ENCODE measurements around the gene SH2D5.

SH2D5 gene

GRCh38 chr1:20685099-20685662 is 47.3 kb downstream of the SH2D5 start:
- Histone ChIP-seq H3K18ac (ENCODE audit: low read length) (no peak overlapping the region), H2BK5ac (ENCODE audit: low read depth, low read length, poor library complexity) (no peak overlapping the region), H2AFZ (ENCODE audit: insufficient read depth, low read length, poor library complexity) (no peak overlapping the region), H3K14ac (ENCODE audit: low read length) (no peak overlapping the region), H3K4me2 (ENCODE audit: low read length) (no peak overlapping the region), H3K4me3 (ENCODE audit: low read depth, low read length) (no peak overlapping the region), H3K27me3 (ENCODE audit: insufficient read depth, low read length) (no peaks in the 10 kb centered on the region), H2BK120ac (ENCODE audit: insufficient read depth, low read length, poor library complexity) (no peak overlapping the region), H4K91ac (ENCODE audit: low read depth, low read length) (no peak overlapping the region), H3K23ac (ENCODE audit: low read length) (no peak overlapping the region), H3K79me2 (ENCODE audit: control insufficient read depth, insufficient read depth, low read length, poor library complexity) (no peaks in the 10 kb centered on the region), H3K4ac (ENCODE audit: low read depth, low read length) (no peak overlapping the region), H3K27ac (ENCODE audit: low read depth, low read length) (no peak overlapping the region), H4K8ac (ENCODE audit: low read depth, low read length) (no peak overlapping the region), H4K12ac (ENCODE audit: low read depth, low read length) (no peak overlapping the region), H2AK5ac (ENCODE audit: low read length) (no peak overlapping the region), H3K79me1 (ENCODE audit: low read length) (no peaks in the 10 kb centered on the region), H2BK12ac (ENCODE audit: low read length) (no peak overlapping the region), H3K36me3 (ENCODE audit: control insufficient read depth in 1 of 2, insufficient read depth in 2 of 2, low read length in 2 of 2) (no peaks in the 10 kb centered on the region), H3K9ac (ENCODE audit: low read length) (no peak overlapping the region), H3K9me3 (ENCODE audit: insufficient read depth, low read depth, low read length) (no peaks in the 10 kb centered on the region), H3K4me1 (ENCODE audit: control insufficient read depth in 1 of 2, insufficient read depth in 2 of 2, low read length in 2 of 2) (no peaks in the 10 kb centered on the region)
- DNase-seq, result no peak
- no CpG with 5 or more reads among the region's 21 CpGs for WGBS (ENCODE audit: extremely low coverage, insufficient coverage, insufficient read length)

- no peak overlapping the region for H2AFZ ChIP-seq (ENCODE audit: insufficient read depth, low read length, poor library complexity)
- no peaks in the 10 kb centered on the region for H3K36me3 ChIP-seq (ENCODE audit: control insufficient read depth in 1 of 2, insufficient read depth in 2 of 2, low read length in 2 of 2)
- no peaks in the 10 kb centered on the region for H3K9me3 ChIP-seq (ENCODE audit: insufficient read depth, low read depth, low read length)
- DNase-seq, result no peak
- no peak overlapping the region for H4K8ac ChIP-seq (ENCODE audit: low read depth, low read length)
- H3K79me2 ChIP-seq (ENCODE audit: control insufficient read depth, insufficient read depth, low read length, poor library complexity), result no peaks in the 10 kb centered on the region
- H4K12ac ChIP-seq (ENCODE audit: low read depth, low read length), result no peak overlapping the region
- no peak overlapping the region for H3K14ac ChIP-seq (ENCODE audit: low read length)
- no peak overlapping the region for H2AK5ac ChIP-seq (ENCODE audit: low read length)
- H2BK5ac ChIP-seq (ENCODE audit: low read depth, low read length, poor library complexity), result no peak overlapping the region
- no peak overlapping the region for H3K4me3 ChIP-seq (ENCODE audit: low read depth, low read length)
- H2BK120ac ChIP-seq (ENCODE audit: insufficient read depth, low read length, poor library complexity), result no peak overlapping the region
- WGBS (ENCODE audit: extremely low coverage, insufficient coverage, insufficient read length), result no CpG with 5 or more reads among the region's 14 CpGs
- H3K27ac ChIP-seq (ENCODE audit: low read depth, low read length), result no peak overlapping the region
- no peak overlapping the region for H4K91ac ChIP-seq (ENCODE audit: low read depth, low read length)
- H3K9ac ChIP-seq (ENCODE audit: low read length), result no peak overlapping the region
- no peak overlapping the region for H3K18ac ChIP-seq (ENCODE audit: low read length)
- no peaks in the 10 kb centered on the region for H3K79me1 ChIP-seq (ENCODE audit: low read length)
- H3K4me2 ChIP-seq (ENCODE audit: low read length), result no peak overlapping the region
- no peaks in the 10 kb centered on the region for H3K27me3 ChIP-seq (ENCODE audit: insufficient read depth, low read length)
- no peak overlapping the region for H3K4ac ChIP-seq (ENCODE audit: low read depth, low read length)
- no peak overlapping the region for H2BK12ac ChIP-seq (ENCODE audit: low read length)
- H3K23ac ChIP-seq (ENCODE audit: low read length), result no peak overlapping the region
- no peaks in the 10 kb centered on the region for H3K4me1 ChIP-seq (ENCODE audit: control insufficient read depth in 1 of 2, insufficient read depth in 2 of 2, low read length in 2 of 2)
Observed at GRCh38 chr1:20684651-20685050, 47.9 kb downstream of the SH2D5 start.

DNA sequence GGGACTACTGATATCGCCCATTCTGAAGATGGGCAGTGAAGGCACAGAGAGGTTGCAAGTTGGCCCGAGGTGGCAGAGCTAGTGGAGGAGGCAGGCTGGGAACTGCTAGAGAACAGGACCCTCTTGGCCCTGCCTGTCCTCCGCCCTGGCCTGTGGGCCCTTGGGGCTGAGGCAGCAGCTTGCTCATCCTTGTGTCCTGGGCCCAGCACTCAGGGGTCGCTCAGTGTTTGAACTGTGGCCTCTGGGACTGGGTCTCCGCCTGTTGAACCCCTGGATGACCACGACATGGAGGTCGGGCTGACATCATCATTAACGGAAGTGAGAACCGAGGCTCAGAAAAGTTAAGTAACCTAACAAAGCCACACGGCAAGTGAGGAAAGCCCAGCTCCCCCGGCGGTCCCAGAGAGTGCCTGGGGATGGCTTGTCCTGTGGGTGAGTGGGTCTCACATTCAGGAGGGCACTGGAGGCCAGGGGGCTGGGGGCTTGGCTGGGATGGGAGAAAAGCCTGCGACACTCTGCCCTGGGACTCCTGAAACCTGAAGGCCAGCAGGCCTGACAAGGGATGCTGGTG is 48.4 kb downstream of the SH2D5 start:
- H3K79me1 ChIP-seq (ENCODE audit: low read length), result no peaks in the 10 kb centered on the region
- H2BK120ac ChIP-seq (ENCODE audit: insufficient read depth, low read length, poor library complexity), result no peak overlapping the region
- H2BK5ac ChIP-seq (ENCODE audit: low read depth, low read length, poor library complexity), result no peak overlapping the region
- no peaks in the 10 kb centered on the region for H3K36me3 ChIP-seq (ENCODE audit: control insufficient read depth in 1 of 2, insufficient read depth in 2 of 2, low read length in 2 of 2)
- H2AK5ac ChIP-seq (ENCODE audit: low read length), result no peak overlapping the region
- no peak overlapping the region for H3K4ac ChIP-seq (ENCODE audit: low read depth, low read length)
- H3K9me3 ChIP-seq (ENCODE audit: insufficient read depth, low read depth, low read length), result no peaks in the 10 kb centered on the region
- no peak for DNase-seq
- no peak overlapping the region for H3K4me2 ChIP-seq (ENCODE audit: low read length)
- H3K9ac ChIP-seq (ENCODE audit: low read length), result no peak overlapping the region
- H2BK12ac ChIP-seq (ENCODE audit: low read length), result no peak overlapping the region
- H3K27me3 ChIP-seq (ENCODE audit: insufficient read depth, low read length), result no peaks in the 10 kb centered on the region
- no peak overlapping the region for H2AFZ ChIP-seq (ENCODE audit: insufficient read depth, low read length, poor library complexity)
- no peak overlapping the region for H4K91ac ChIP-seq (ENCODE audit: low read depth, low read length)
- H3K27ac ChIP-seq (ENCODE audit: low read depth, low read length), result no peak overlapping the region
- no peak overlapping the region for H4K8ac ChIP-seq (ENCODE audit: low read depth, low read length)
- H4K12ac ChIP-seq (ENCODE audit: low read depth, low read length), result no peak overlapping the region
- H3K23ac ChIP-seq (ENCODE audit: low read length), result no peak overlapping the region
- no peaks in the 10 kb centered on the region for H3K4me1 ChIP-seq (ENCODE audit: control insufficient read depth in 1 of 2, insufficient read depth in 2 of 2, low read length in 2 of 2)
- H3K79me2 ChIP-seq (ENCODE audit: control insufficient read depth, insufficient read depth, low read length, poor library complexity), result no peaks in the 10 kb centered on the region
- no peak overlapping the region for H3K18ac ChIP-seq (ENCODE audit: low read length)
- H3K14ac ChIP-seq (ENCODE audit: low read length), result no peak overlapping the region
- H3K4me3 ChIP-seq (ENCODE audit: low read depth, low read length), result peak overlapping the region; percentile 34
- no CpG with 5 or more reads among the region's 13 CpGs for WGBS (ENCODE audit: extremely low coverage, insufficient coverage, insufficient read length)

GRCh38 chr1:20683614-20684013 is 48.9 kb downstream of the SH2D5 start:
- Histone ChIP-seq H3K36me3 (ENCODE audit: control insufficient read depth in 1 of 2, insufficient read depth in 2 of 2, low read length in 2 of 2) (no peaks in the 10 kb centered on the region), H3K14ac (ENCODE audit: low read length) (no peak overlapping the region), H3K4me1 (ENCODE audit: control insufficient read depth in 1 of 2, insufficient read depth in 2 of 2, low read length in 2 of 2) (no peaks in the 10 kb centered on the region), H2AFZ (ENCODE audit: insufficient read depth, low read length, poor library complexity) (no peak overlapping the region), H4K8ac (ENCODE audit: low read depth, low read length) (no peak overlapping the region), H3K9me3 (ENCODE audit: insufficient read depth, low read depth, low read length) (no peaks in the 10 kb centered on the region), H3K18ac (ENCODE audit: low read length) (no peak overlapping the region), H2BK5ac (ENCODE audit: low read depth, low read length, poor library complexity) (no peak overlapping the region), H4K91ac (ENCODE audit: low read depth, low read length) (no peak overlapping the region), H4K12ac (ENCODE audit: low read depth, low read length) (no peak overlapping the region), H3K27ac (ENCODE audit: low read depth, low read length) (no peak overlapping the region), H3K27me3 (ENCODE audit: insufficient read depth, low read length) (no peaks in the 10 kb centered on the region), H2BK12ac (ENCODE audit: low read length) (no peak overlapping the region), H2BK120ac (ENCODE audit: insufficient read depth, low read length, poor library complexity) (no peak overlapping the region), H3K79me2 (ENCODE audit: control insufficient read depth, insufficient read depth, low read length, poor library complexity) (no peaks in the 10 kb centered on the region), H3K4ac (ENCODE audit: low read depth, low read length) (no peak overlapping the region), H3K23ac (ENCODE audit: low read length) (no peak overlapping the region), H3K4me2 (ENCODE audit: low read length) (no peak overlapping the region), H2AK5ac (ENCODE audit: low read length) (no peak overlapping the region), H3K79me1 (ENCODE audit: low read length) (no peaks in the 10 kb centered on the region), H3K4me3 (ENCODE audit: low read depth, low read length) (peak overlapping the region; percentile 34), H3K9ac (ENCODE audit: low read length) (no peak overlapping the region)
- WGBS (ENCODE audit: extremely low coverage, insufficient coverage, insufficient read length), result no CpG with 5 or more reads among the region's 10 CpGs
- DNase-seq, result no peak
